Hematopoietic multipotent progenitor cell treated with erythropoietin and hydrocortisone succinate and interleukin-3 and kit ligand, for 17 days (in vitro differentiated cells): Measurements from ENCODE around the gene PPP1R13L.

Experiments
- DNase-seq: peaks from one replicate; pipeline ENCODE4 v3.0.0-alpha.2; 2015; ENCODE audit warnings: low spot score

The PPP1R13L gene

GRCh38 chr19:45406226-45407090, 1.6 kb upstream of the PPP1R13L start, which contains the start of gene POLR1G:
Gene POLR1G (plus strand): TSS chr19:45406644. CDS start chr19:45406697, 53 bp downstream.
- DNase-seq, result peak; percentile 88

- DNase-seq, result peak; percentile 77
Measured at GRCh38 chr19:45405435-45406225, 761 bp upstream of the PPP1R13L start.

- peak; percentile 70 for DNase-seq
Measured at GRCh38 chr19:45403781-45404556, 900 bp downstream of the PPP1R13L start.

GRCh38 chr19:45403272-45403671, 1.6 kb downstream of the PPP1R13L start:
- no peak for DNase-seq

- DNase-seq, result peak; percentile 23
Measured at GRCh38 chr19:45402298-45403061, 2.4 kb downstream of the PPP1R13L start.

- no peak for DNase-seq
Measured at GRCh38 chr19:45401815-45402214, 3.1 kb downstream of the PPP1R13L start.

GRCh38 chr19:45400192-45400591, 4.7 kb downstream of the PPP1R13L start:
- no peak for DNase-seq

GRCh38 chr19:45395821-45396617, 8.8 kb downstream of the PPP1R13L start:
- DNase-seq, result no peak

- DNase-seq, result no peak
Measured at GRCh38 chr19:45391871-45392665, 12.8 kb downstream of the PPP1R13L start.

GRCh38 chr19:45391346-45391745, 13.5 kb downstream of the PPP1R13L start:
- DNase-seq, result no peak

GRCh38 chr19:45385392-45386221, 19.3 kb downstream of the PPP1R13L start:
- no peak for DNase-seq

- no peak for DNase-seq
Measured at GRCh38 chr19:45382426-45382825, 22.4 kb downstream of the PPP1R13L start.

GRCh38 chr19:45380107-45380506, 24.8 kb downstream of the PPP1R13L start:
- DNase-seq, result no peak

GRCh38 chr19:45376045-45376724, 28.7 kb downstream of the PPP1R13L start:
- DNase-seq, result no peak

- DNase-seq, result peak; percentile 99
Measured at GRCh38 chr19:45370410-45371204, 34.3 kb downstream of the PPP1R13L start, which contains the start of gene ERCC2. Gene ERCC2 (minus strand): TSS chr19:45370573. CDS start chr19:45370540, 33 bp downstream.

GRCh38 chr19:45368737-45369340, 36.0 kb downstream of the PPP1R13L start:
- no peak for DNase-seq

GRCh38 chr19:45368127-45368526, 36.7 kb downstream of the PPP1R13L start:
- DNase-seq, result no peak
